Measurements from ENCODE around the gene DCDC1. TPM values are rescaled to one million over a fixed set of nuclear protein-coding genes. Genes with fewer than 3 reads are reported as not detected.

DCDC1 gene
- total RNA-seq, 2 donors from 2014 or later: 0.33 to 1.8 TPM

DNA sequence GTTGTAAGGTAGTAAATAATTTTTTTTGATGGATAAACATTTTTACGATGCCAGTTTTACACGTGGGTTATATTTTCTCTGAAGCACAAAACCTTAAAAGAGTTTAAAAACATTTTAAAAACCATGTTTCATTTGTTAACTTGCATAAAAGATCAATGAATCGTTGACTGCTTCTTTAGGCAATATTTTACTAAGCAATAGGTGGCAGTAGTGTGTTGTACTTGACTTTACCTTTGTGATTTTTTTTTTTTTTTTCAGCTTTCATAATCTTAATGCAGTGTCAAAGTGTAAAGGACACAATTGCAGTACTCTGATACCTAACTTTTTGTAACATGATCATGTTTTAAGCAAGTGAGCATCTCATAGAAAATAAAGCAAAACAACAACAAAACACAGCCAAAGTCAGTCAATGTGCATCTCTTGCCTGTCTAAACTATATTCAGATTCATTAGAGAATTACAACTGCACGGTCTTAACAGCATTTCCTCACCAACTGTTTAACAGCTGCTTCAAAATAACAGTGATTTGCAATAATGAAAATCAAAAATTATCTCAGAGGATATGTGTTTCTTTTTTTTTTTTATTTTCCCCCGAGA is 27.8 kb upstream of the DCDC1 start:
- H3K4me3 ChIP-seq: no peak overlapping the region
- intact Hi-C loops (cut with DNase I): loop anchor here (10.0 kb wide), 1 partner anchor 777 kb away; no protein-coding TSS in a partner anchor
- peaks cover 0 to 5% (median 0%) of the 10 kb centered on the region in 3 donors for H3K9me3 ChIP-seq
- H3K27ac ChIP-seq: no peak overlapping the region
- DNase-seq (no peak), ATAC-seq (peak; percentile 48)
- no peaks in the 10 kb centered on the region for H3K27me3 ChIP-seq
- H3K36me3 ChIP-seq (replicated peaks in 1 of 2; ENCODE audit: insufficient read depth in 1 of 2, low read depth in 2 of 2): no peaks in the 10 kb centered on the region
- TF ChIP-seq POLR2A (IDR thresholded peaks at IDR 0.05): no peak
- TF ChIP-seq, protein P1, sequence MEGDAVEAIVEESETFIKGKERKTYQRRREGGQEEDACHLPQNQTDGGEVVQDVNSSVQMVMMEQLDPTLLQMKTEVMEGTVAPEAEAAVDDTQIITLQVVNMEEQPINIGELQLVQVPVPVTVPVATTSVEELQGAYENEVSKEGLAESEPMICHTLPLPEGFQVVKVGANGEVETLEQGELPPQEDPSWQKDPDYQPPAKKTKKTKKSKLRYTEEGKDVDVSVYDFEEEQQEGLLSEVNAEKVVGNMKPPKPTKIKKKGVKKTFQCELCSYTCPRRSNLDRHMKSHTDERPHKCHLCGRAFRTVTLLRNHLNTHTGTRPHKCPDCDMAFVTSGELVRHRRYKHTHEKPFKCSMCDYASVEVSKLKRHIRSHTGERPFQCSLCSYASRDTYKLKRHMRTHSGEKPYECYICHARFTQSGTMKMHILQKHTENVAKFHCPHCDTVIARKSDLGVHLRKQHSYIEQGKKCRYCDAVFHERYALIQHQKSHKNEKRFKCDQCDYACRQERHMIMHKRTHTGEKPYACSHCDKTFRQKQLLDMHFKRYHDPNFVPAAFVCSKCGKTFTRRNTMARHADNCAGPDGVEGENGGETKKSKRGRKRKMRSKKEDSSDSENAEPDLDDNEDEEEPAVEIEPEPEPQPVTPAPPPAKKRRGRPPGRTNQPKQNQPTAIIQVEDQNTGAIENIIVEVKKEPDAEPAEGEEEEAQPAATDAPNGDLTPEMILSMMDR (IDR thresholded peaks at IDR 0.05): peak; percentile 6 to 76 (median 55)
- no peaks in the 10 kb centered on the region for H3K4me1 ChIP-seq
- 41 to 43% methylated on average over 5 of the region's 5 CpGs for WGBS, 2 donors

DNA sequence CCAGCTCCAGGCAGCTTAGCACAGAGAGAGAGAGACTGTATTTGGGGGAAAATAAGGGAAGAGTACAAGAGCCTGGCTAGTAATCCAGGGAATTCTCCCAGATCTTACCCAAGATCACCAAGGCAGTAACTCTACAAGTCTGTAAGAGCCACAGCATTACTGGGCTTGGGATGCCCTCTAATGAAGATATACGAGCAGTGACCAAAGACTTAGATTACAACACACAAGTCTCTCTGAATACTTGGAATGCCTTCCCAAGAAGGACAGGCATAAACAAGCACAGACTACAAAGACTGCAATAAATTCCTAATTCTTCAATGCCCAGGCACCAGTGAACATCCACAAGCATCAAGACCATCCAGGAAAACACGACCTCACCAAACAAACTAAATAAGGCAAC is 17.8 kb upstream of the DCDC1 start:
- no peak for DNase-seq
- Histone ChIP-seq H3K4me3 (no peak overlapping the region), H3K27ac (no peak overlapping the region), H3K27me3 (no peaks in the 10 kb centered on the region), H3K36me3 (replicated peaks in 1 of 2; ENCODE audit: insufficient read depth in 1 of 2, low read depth in 2 of 2) (no peaks in the 10 kb centered on the region), H3K4me1 (no peaks in the 10 kb centered on the region), H3K9me3 (no peaks in the 10 kb centered on the region)
- no peak for ATAC-seq
- WGBS, 2 donors: 76 to 89% methylated on average over 2 of the region's 2 CpGs
- intact Hi-C loops (cut with DNase I): no loop called here
- TF ChIP-seq, protein P1 (IDR thresholded peaks at IDR 0.05): no peak

DNA sequence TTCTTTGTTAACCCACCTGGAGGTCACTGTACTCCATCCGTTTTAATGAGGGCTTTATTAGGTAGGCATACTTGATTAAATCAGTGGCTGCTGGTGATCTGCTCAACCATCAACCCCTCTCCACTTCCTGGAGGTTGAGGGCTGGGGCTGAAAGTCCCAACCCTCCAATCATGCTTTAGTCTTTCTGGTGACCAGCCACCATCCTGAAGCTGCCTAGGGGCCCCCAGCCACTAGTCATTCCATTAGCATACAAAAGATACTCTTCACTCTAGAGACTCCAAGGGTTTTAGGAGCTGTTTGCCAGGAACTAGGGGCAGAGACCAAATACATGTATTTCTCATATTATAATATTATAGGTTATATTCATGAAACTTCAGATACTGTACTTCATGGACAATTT is 13.6 kb upstream of the DCDC1 start:
- DNase-seq: no peak
- 57 to 75% methylated on average over 1 of the region's 1 CpG for WGBS, 2 donors
- intact Hi-C loops (cut with DNase I): no loop called here

DNA sequence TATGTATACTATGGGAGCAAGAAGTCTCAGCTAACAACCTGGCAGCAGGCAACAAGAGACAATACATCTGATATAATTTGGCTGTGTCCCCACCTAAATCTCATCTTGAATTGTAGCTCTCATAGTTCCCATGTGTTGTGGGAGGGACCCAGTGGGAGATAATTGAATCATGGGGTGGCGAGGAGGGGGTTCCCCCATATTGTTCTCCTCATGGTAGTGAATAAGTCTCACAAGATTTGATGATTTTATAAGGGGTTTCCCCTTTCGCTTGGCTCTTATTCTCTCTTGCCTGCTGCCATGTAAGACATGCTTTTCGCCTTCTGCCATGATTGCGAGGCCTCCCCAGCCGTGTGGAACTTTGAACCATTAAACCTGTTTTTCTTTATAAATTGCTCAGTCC is 6.3 kb upstream of the DCDC1 start:
- no peak for ATAC-seq
- no peak for DNase-seq
- Histone ChIP-seq H3K4me3 (no peak overlapping the region), H3K27me3 (no peaks in the 10 kb centered on the region), H3K27ac (no peak overlapping the region), H3K36me3 (replicated peaks in 1 of 2; ENCODE audit: insufficient read depth in 1 of 2, low read depth in 2 of 2) (no peaks in the 10 kb centered on the region), H3K9me3 (no peaks in the 10 kb centered on the region), H3K4me1 (peaks cover 9% of the 10 kb centered on the region)
- TF ChIP-seq POLR2A (IDR thresholded peaks at IDR 0.05): no peak
- TF ChIP-seq, protein P1 (IDR thresholded peaks at IDR 0.05): no peak
- WGBS, 2 donors: 96 to 100% methylated on average over 4 to 5 of the region's 5 CpGs
- intact Hi-C loops (cut with DNase I): no loop called here

More for the DNA sequence above, 13.6 kb upstream of the DCDC1 start:
- no peak for ATAC-seq
- Histone ChIP-seq H3K4me1 (no peaks in the 10 kb centered on the region), H3K27me3 (no peaks in the 10 kb centered on the region), H3K36me3 (replicated peaks in 1 of 2; ENCODE audit: insufficient read depth in 1 of 2, low read depth in 2 of 2) (no peaks in the 10 kb centered on the region), H3K9me3 (no peaks in the 10 kb centered on the region), H3K27ac (no peak overlapping the region), H3K4me3 (no peak overlapping the region)
- TF ChIP-seq, protein P1 (IDR thresholded peaks at IDR 0.05): no peak
- TF ChIP-seq POLR2A (IDR thresholded peaks at IDR 0.05): no peak

DNA sequence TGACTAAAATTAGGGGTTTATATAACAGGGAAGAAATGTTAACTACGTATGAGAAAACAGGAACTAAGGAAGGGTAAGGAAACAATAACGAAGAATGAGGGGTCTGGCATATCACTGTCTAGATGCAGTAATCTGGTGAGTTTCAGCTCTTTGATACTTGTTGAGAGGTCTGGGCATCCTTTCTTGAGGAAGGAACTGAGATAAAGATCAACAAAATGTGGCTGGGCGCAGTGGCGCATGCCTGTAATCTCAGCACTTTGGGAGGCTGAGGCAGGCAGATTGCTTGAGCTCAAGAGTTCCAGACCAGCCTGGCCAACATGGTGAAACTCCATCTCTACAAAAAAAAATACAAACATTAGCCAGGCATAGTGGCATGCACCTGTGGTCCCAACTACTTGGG is 2.7 kb downstream of the DCDC1 start:
- ATAC-seq (no peak), DNase-seq (no peak)
- TF ChIP-seq, protein P1 (IDR thresholded peaks at IDR 0.05): no peak
- TF ChIP-seq POLR2A (IDR thresholded peaks at IDR 0.05): no peak
- Histone ChIP-seq H3K4me1 (peaks cover 13% of the 10 kb centered on the region), H3K27me3 (no peaks in the 10 kb centered on the region), H3K9me3 (no peaks in the 10 kb centered on the region), H3K27ac (no peak overlapping the region), H3K36me3 (replicated peaks in 1 of 2; ENCODE audit: insufficient read depth in 1 of 2, low read depth in 2 of 2) (no peaks in the 10 kb centered on the region), H3K4me3 (no peak overlapping the region)
- intact Hi-C loops (cut with DNase I): no loop called here
- 70 to 84% methylated on average over 4 of the region's 4 CpGs for WGBS, 2 donors
